ENCODE results near the gene MYO1E. TPM values are rescaled to one million over a fixed set of nuclear protein-coding genes. Genes with fewer than 3 reads are reported as not detected.

MYO1E gene
- total and polyA plus RNA-seq, 4 donors: 6.7 to 70.9 (median 21.6) TPM

GRCh38 chr15:59152694-59153450 is 219.8 kb downstream of the MYO1E start:
- DNase-seq (ENCODE audit: low spot score): no peak
- H3K9me3 ChIP-seq (ENCODE audit: control insufficient read depth in 4 of 4, low read length in 3 of 4): no peaks in the 10 kb centered on the region
- WGBS: 91% methylated on average over 6 of the region's 6 CpGs
- no peaks in the 10 kb centered on the region for H3K4me1 ChIP-seq (ENCODE audit: control insufficient read depth in 4 of 4, insufficient read depth in 4 of 4, low read length in 3 of 4)
- H3K27ac ChIP-seq (ENCODE audit: low read depth in 1 of 2, low read length in 2 of 2): no peak overlapping the region
- H3K4me3 ChIP-seq (ENCODE audit: low read depth in 1 of 3, low read length in 3 of 3): no peak overlapping the region
- H3K36me3 ChIP-seq (ENCODE audit: control insufficient read depth in 4 of 4, insufficient read depth in 3 of 4, low read depth in 1 of 4, low read length in 3 of 4): peaks cover 8 to 74% (median 48%) of the 10 kb centered on the region in 4 donors
- no peak overlapping the region for H3K9ac ChIP-seq (ENCODE audit: low read depth in 1 of 2, low read length in 2 of 2)
- H3K27me3 ChIP-seq (ENCODE audit: control insufficient read depth in 4 of 4, insufficient read depth in 4 of 4, low read length in 3 of 4): no peaks in the 10 kb centered on the region
- no peak for TF ChIP-seq SP1 (IDR thresholded peaks at IDR 0.05)
- no peak for TF ChIP-seq GABPA (IDR thresholded peaks at IDR 0.05 in 1 of 2, conservative IDR thresholded peaks at IDR 0.05 in 1 of 2)
- no peak for TF ChIP-seq CTCF (IDR thresholded peaks at IDR 0.05; ENCODE audit: low read depth, low read length, missing input control)
- TF ChIP-seq YY1 (IDR thresholded peaks at IDR 0.05): no peak
- no peak for TF ChIP-seq HNF4A (conservative IDR thresholded peaks at IDR 0.05)
- TF ChIP-seq REST (IDR thresholded peaks at IDR 0.05): no peak
- TF ChIP-seq FOXA2 (IDR thresholded peaks at IDR 0.05): no peak
- TF ChIP-seq MAX (IDR thresholded peaks at IDR 0.05): no peak
- no peak for TF ChIP-seq ATF3 (IDR thresholded peaks at IDR 0.05)
- TF ChIP-seq EGR1 (IDR thresholded peaks at IDR 0.05; ENCODE audit: low read depth in 2 of 2): no peak

- H3K4me3 ChIP-seq (ENCODE audit: low read depth in 1 of 3, low read length in 3 of 3): no peak overlapping the region
- H3K27ac ChIP-seq (ENCODE audit: low read depth in 1 of 2, low read length in 2 of 2): no peak overlapping the region
- H3K36me3 ChIP-seq (ENCODE audit: control insufficient read depth in 4 of 4, insufficient read depth in 3 of 4, low read depth in 1 of 4, low read length in 3 of 4): peaks cover 7 to 64% (median 50%) of the 10 kb centered on the region in 4 donors
- H3K27me3 ChIP-seq (ENCODE audit: control insufficient read depth in 4 of 4, insufficient read depth in 4 of 4, low read length in 3 of 4): no peaks in the 10 kb centered on the region
- no peak overlapping the region for H3K9ac ChIP-seq (ENCODE audit: low read depth in 1 of 2, low read length in 2 of 2)
- no peaks in the 10 kb centered on the region for H3K4me1 ChIP-seq (ENCODE audit: control insufficient read depth in 4 of 4, insufficient read depth in 4 of 4, low read length in 3 of 4)
- H3K9me3 ChIP-seq (ENCODE audit: control insufficient read depth in 4 of 4, low read length in 3 of 4): no peaks in the 10 kb centered on the region
- WGBS: 79% methylated on average over 2 of the region's 2 CpGs
- no peak for DNase-seq (ENCODE audit: low spot score)
- TF ChIP-seq RXRA (IDR thresholded peaks at IDR 0.05) (no peak), ZBTB33 (IDR thresholded peaks at IDR 0.05) (no peak), CTCF (IDR thresholded peaks at IDR 0.05; ENCODE audit: low read depth, low read length, missing input control) (no peak), FOXA2 (IDR thresholded peaks at IDR 0.05) (no peak), MAX (IDR thresholded peaks at IDR 0.05) (no peak), FOXA1 (IDR thresholded peaks at IDR 0.05) (no peak), HNF4G (IDR thresholded peaks at IDR 0.05) (no peak), NR2F2 (IDR thresholded peaks at IDR 0.05) (no peak), JUND (IDR thresholded peaks at IDR 0.05) (no peak), TAF1 (conservative IDR thresholded peaks at IDR 0.05) (no peak), SP1 (IDR thresholded peaks at IDR 0.05) (no peak), RAD21 (IDR thresholded peaks at IDR 0.05) (no peak), ATF3 (IDR thresholded peaks at IDR 0.05) (no peak), EGR1 (IDR thresholded peaks at IDR 0.05; ENCODE audit: low read depth in 2 of 2) (no peak), GABPA (IDR thresholded peaks at IDR 0.05 in 1 of 2, conservative IDR thresholded peaks at IDR 0.05 in 1 of 2) (no peak)
Measured at GRCh38 chr15:59150185-59150584, 222.5 kb downstream of the MYO1E start.

All from liver (tissue), 9 donors.